GOT3 (cell line): ENCODE measurements around the gene MOK.
"Not testable (repeated sequence)": the region's sequence is repeated elsewhere in the genome, so short reads cannot be mapped to it uniquely, and the experiment has no call there.

Experiments
- DNase-seq: peaks from one replicate; lab custom pipeline; 2025; ENCODE audit warnings: mixed read lengths; lab: John Stamatoyannopoulos, UW

Gene MOK, protein sequence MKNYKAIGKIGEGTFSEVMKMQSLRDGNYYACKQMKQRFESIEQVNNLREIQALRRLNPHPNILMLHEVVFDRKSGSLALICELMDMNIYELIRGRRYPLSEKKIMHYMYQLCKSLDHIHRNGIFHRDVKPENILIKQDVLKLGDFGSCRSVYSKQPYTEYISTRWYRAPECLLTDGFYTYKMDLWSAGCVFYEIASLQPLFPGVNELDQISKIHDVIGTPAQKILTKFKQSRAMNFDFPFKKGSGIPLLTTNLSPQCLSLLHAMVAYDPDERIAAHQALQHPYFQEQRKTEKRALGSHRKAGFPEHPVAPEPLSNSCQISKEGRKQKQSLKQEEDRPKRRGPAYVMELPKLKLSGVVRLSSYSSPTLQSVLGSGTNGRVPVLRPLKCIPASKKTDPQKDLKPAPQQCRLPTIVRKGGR

GRCh38 chr14:102304611-102305506, at the start of gene MOK:
Gene MOK, minus strand, starts transcription at chr14:102305164. Its CDS starts 196 bp downstream, at chr14:102304968.
- DNase-seq = peak; percentile 81

DNA sequence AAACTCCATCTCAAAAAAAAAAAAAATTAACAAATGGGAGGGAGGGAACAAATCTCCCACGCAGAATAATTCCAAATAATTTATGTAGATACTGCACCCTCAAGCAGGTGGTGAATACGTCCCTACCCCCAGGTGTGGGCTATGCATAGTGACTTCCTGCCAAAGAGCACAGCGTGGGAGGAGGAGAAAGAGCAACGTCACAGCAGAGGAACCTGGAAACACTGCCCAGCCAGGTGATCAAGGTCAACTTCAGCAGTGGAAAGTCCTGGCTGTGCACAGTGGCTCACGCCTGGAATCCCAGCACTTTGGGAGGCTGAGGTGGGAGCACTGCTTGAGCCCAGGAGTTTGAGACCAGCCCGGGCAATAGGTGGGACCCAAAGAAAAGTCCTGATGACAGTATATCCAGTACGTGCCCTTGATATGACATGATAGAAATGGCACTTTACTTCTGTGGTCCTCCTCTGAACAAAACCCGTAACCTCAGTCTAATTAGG, 48.2 kb upstream of the MOK start:
- DNase-seq = no peak

DNA sequence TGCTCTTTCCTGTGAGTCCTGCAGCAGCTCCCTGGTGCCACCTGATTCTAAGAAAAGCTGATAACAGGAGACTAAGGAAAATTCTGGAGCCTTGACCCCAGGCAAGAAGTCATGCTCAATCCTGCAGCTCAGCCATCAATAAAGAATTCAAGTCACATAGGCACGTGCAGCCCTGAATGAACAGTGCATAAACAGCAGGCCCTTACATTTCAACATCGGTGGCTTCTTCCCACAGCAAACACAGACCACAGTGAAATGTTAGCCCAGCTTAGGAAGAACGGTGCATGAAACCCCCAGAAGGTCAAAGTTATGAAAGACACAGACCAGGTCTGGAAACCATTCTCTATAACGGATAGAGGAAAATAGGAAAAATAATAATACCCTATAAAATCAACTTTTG, 47.2 kb upstream of the MOK start:
- DNase-seq = no peak

GRCh38 chr14:102351593-102351992, 46.6 kb upstream of the MOK start:
- not testable (repeated sequence) for DNase-seq

- DNase-seq = no peak
Observed at GRCh38 chr14:102351023-102351422, 46.1 kb upstream of the MOK start.

- no peak for DNase-seq
Observed at GRCh38 chr14:102348376-102348775, 43.4 kb upstream of the MOK start.

DNA sequence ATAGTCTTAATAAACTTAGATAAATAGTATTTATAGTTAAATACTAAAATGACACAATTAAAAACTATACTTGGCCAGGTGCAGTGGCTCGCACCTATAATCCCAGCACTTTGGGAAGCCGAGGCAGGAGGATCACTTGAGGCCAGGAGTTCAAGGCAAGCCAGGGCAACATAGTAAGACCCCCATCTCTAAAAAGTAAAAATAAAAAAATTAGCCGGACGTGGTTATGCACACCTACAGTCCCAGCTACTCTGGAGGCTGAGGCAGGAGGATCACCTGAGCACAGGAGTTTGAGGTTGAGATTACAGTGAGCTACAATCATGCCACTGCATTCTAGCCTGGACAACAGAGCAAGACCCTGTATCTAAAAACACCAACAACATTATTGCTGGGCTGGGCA, 41.7 kb upstream of the MOK start:
- DNase-seq = no peak

DNA sequence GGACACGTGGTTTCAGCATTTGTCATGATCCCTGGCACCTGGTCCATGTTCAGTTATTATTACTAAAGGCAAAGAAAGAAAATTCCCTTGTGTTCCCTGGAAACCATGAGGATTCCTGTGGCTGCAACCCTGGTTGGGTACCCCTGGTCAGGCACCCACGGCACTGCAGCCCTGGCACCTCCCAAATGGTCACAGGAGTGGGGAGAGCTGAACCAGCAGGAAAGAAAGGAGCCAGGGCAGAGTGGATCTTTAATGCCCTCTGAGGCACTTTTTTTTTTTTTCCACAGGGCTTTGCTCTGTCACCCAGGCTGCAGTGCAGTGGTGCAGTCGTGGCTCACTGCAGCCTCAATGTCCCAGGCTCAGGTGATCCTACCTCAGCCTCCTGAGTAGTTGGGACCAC, 40.3 kb upstream of the MOK start:
- DNase-seq = no peak

GRCh38 chr14:102344485-102344884, 39.5 kb upstream of the MOK start:
- DNase-seq = no peak

- DNase-seq = no peak
Observed at GRCh38 chr14:102344084-102344483, 39.1 kb upstream of the MOK start.

- no peak for DNase-seq
Observed at GRCh38 chr14:102342238-102342637, 37.3 kb upstream of the MOK start.

GRCh38 chr14:102341566-102341965, 36.6 kb upstream of the MOK start:
- DNase-seq = no peak

DNA sequence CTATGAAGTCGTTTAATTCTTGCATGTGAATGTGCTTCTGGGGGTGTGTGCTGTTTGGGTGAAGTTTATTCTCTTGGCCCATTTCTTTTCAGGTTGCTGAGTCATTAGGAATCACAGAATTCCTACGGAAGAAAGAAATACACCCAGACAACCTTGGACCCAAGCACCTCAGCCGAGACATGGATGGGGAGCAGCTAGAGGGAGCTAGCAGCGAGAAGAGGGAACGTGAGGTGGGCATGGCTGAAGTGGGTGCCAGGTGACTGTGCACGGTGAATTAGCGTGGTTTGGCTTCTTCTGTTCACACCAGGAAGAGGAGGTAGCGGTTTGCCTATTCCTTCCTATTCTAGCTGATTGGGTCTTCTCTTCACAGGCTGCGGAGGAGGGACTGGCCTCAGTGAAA, 33.8 kb upstream of the MOK start:
- DNase-seq = no peak

- DNase-seq = no peak
Observed at GRCh38 chr14:102335163-102335562, 30.2 kb upstream of the MOK start.

GRCh38 chr14:102333795-102334705, 29.1 kb upstream of the MOK start:
- DNase-seq = no peak

DNA sequence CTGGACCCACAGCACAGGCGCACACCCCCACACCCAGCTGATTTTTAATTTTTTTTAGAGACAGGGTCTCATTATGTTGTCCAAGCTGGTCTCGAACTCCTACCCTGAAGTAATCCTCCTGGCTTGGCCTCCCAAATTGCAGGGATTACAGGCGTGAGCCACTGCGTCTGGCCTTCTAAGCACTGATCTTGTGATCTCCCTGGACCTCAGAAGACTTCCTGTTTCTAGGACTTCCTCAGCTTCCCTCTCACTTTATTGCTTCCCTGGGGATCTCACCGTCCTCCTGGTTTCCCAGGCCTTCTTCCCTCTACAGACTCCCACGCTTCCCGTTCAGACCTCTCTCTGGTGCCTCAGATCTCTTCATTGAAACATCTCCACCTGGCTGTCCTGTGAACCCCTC, 28.4 kb upstream of the MOK start:
- no peak for DNase-seq

DNA sequence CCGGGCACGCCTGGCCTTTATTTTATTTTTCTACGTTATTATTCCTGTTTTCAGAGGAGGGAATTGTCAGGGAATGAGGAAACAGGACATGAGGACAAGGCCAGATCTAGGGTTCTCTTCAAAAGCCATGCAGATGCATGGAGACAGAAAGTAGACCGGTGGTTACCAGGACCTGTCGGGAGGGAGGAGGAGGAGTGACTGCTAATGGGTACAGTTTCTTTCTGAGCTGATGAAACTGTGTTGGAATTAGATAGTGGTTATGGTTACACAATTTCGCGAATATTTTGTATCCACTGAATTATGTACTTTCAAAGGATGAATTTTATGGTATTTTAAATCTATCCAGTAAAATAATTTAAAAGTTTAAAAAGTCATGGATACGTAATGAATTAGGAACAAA, 25.8 kb upstream of the MOK start:
- DNase-seq = no peak

- DNase-seq = not testable (repeated sequence)
Observed at GRCh38 chr14:102329381-102329780, 24.4 kb upstream of the MOK start.

DNA sequence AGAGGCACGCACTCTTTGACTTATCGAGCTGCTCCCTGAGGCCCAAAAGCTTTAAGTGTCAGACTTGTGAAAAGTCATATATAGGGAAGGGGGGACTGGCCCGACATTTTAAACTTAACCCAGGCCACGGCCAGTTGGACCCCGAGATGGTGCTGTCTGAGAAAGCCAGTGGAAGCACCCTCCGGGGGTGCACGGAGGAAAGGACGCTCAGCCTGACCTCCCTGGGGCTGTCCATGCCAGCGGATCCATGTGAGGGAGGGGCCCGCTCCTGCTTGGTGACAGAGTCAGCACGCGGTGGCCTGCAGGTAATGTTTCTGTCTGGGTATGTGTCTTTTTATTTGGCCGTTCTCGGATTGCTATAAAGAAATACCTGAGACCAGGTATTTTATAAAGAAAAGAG, 21.6 kb upstream of the MOK start:
- no peak for DNase-seq

DNA sequence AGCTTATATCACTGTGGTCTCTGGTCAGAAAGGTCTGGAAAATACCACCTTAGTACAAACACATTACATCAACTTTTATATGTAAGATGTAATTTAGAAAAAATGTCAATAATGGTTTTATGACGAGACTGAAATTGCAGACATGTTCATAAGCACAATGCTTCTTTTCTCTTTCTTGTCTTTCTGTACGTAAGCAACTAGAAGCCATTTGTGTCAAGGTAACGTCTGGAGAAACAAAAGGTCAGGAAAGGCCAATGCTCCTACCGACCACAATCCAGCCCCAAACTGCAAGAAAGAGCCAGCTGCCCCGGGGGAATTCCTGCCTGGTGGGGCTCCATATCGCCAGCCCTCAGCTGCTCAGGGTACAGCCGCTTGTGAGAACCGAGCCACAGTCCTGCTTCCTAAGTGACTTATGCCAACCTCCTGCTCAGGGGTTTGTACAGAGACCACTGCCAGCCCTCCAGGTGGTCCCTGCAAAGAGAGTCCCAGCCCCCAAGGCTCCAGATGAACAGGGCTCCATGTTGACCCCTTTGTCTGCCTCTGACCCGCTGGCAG, 20.9 kb upstream of the MOK start:
- no peak for DNase-seq

DNA sequence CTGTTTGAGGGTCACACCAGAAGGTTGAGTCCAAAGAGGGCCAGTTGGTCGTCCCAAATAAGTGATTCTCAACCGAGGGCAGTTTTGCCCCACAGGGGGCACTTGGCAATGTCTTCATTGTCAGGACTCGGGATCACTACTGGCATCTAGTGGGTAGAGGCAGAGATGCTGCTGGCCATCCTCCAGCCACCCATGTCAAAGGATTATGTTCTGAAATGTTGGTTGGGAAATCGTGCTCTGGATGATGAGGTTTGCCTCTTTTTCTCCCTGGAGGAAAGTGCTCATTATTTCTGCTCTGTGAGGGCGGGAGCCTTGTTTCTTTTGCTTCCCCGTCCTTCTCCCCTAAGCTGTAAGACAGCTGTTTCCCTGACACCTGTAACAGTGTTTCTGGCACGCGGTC, 18.1 kb upstream of the MOK start:
- DNase-seq = no peak
